Measurements from ENCODE around the gene NCAPG.
A peak's percentile ranks its signal among the peaks of the same experiment; 100 is the strongest.

DNA sequence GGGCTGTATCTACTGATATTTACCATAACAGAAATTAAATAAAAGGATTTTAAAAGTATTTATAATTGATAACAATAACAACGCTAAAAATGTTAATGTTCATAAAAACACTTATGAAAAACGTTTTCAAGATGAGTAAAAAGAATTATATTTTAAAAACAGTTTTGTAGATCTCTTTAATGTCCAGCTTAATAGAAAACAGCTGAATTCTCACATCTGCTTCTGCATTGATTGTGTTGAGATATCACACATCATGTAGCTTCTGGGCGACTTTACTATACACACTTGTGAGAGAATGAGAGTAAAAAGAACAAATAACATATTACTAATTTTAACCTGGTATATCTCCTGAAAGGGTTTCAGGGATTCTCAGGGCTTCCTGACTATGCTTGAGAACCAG, 83.6 kb downstream of the NCAPG start:
- TF ChIP-seq GATA2 (IDR thresholded peaks at IDR 0.05; ENCODE audit: low read depth, low read length) (no peak), GATA3 (IDR thresholded peaks at IDR 0.05; ENCODE audit: low read depth, low read length) (peak; percentile 71; the same call in 1 of the 2 replicates)
